ENCODE results near the gene CAMSAP1.

The CAMSAP1 gene

DNA sequence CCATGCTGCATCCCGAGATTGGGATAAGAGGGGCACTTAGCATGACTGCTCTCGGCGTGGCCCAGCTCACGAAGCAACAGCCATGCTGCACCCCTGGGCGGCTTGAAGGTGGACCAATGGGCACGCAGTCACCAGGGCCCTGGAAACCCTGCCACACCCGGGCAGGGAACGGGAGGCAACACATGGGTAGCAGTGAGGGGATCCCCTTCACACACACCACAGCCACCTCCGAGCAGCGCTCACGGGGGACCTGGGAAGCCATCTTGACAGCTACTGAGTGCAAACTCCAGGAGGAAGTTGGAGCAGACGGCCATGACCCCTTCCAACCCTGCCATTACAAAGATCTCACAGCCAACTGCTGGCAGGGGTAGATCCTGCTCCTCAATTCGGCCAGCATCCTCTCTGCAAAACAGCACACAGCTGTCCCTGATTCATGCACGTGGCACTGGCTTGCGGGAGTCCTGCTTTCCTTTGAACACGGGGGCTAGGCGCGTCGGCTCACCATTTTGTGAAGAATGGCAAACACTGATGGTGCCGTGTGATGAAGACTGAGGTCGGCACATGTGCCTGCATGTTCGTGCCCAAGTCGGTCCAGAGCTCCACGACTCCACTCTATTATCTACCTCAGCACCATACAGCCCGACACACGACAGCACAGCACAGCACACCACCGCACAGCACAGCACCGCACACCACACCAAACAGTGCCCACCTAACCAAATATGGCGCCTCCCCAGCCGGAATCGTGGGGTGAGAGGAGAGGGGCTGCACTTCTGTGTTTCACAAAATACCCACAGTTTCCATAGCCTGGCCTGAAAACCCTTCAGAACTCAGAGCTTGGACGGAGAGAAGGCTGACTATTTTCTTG is 48.8 kb upstream of the CAMSAP1 start:
- H3K4me3 ChIP-seq (ENCODE audit: low read depth, low read length), result no peak overlapping the region
- ChIA-PET CTCF (interaction anchor here (1.2 kb wide), 2 partner anchors 11 to 270 kb away, joined by 3 read pairs; no protein-coding TSS in a partner anchor), POLR2A (no interaction called here)
- no peak overlapping the region for H3K27ac ChIP-seq (ENCODE audit: extremely low read depth, low read depth, low read length)
- no peaks in the 10 kb centered on the region for H3K4me1 ChIP-seq (ENCODE audit: control insufficient read depth, insufficient read depth, low read length)
- no peaks in the 10 kb centered on the region for H3K9me3 ChIP-seq (ENCODE audit: control insufficient read depth, insufficient read depth, low read depth, low read length)
- peaks cover 0 to 31% of the 10 kb centered on the region in 2 experiments; a peak in 2 of 3 replicates for H3K36me3 ChIP-seq (ENCODE audit: control insufficient read depth in 2 of 2, insufficient read depth in 1 of 2, low read length in 2 of 2)
- TF ChIP-seq KLF1 (tag by site-specific recombination; IDR thresholded peaks at IDR 0.05), result peak; percentile 52; the same call in 1 of the 2 replicates
- TF ChIP-seq, protein P1, sequence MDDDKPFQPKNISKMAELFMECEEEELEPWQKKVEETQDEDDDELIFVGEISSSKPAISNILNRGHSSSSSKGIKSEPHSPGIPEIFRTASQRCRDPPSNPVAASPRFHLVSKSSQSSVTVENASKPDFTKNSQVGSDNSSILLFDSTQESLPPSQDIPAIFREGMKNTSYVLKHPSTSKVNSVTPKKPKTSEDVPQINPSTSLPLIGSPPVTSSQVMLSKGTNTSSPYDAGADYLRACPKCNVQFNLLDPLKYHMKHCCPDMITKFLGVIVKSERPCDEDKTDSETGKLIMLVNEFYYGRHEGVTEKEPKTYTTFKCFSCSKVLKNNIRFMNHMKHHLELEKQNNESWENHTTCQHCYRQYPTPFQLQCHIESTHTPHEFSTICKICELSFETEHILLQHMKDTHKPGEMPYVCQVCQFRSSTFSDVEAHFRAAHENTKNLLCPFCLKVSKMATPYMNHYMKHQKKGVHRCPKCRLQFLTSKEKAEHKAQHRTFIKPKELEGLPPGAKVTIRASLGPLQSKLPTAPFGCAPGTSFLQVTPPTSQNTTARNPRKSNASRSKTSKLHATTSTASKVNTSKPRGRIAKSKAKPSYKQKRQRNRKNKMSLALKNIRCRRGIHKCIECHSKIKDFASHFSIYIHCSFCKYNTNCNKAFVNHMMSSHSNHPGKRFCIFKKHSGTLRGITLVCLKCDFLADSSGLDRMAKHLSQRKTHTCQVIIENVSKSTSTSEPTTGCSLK (tag by site-specific recombination; IDR thresholded peaks at IDR 0.05), result no peak

DNA sequence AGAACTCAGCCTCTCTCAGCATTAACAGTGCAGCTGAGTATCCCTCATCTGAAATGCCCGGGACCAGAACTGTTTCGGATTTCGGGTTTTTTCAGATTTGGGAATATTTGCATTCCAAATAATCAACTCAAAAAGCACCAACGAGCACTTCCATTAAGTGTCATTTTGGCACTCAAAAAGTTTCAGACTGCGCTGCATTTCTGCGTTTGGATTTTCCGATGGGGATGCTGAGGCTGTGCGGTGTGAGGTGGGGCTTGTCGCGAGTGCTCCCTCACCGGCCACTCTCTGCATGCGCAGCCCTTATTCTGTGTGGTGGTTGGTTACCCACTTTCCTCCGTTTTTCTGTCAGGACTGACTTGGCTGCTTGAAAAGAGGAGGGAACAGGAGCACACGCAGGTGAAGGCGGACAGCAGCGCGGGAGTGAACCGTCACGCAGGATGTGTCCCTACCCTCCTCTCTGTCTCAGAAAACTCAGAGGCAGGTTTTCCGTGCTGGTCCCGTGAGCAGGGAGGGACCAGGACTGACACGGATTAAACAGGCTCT is 45.4 kb upstream of the CAMSAP1 start:
- CTCF ChIA-PET, result interaction anchor here (0.6 kb wide), 2 partner anchors 23 to 148 kb away, joined by 3 read pairs; no protein-coding TSS in a partner anchor
- POLR2A ChIA-PET, result interaction anchor here (0.6 to 0.9 kb wide), 2 partner anchors 8 to 45 kb away, joined by 5 to 6 read pairs; partner anchors contain the start of gene CAMSAP1

DNA sequence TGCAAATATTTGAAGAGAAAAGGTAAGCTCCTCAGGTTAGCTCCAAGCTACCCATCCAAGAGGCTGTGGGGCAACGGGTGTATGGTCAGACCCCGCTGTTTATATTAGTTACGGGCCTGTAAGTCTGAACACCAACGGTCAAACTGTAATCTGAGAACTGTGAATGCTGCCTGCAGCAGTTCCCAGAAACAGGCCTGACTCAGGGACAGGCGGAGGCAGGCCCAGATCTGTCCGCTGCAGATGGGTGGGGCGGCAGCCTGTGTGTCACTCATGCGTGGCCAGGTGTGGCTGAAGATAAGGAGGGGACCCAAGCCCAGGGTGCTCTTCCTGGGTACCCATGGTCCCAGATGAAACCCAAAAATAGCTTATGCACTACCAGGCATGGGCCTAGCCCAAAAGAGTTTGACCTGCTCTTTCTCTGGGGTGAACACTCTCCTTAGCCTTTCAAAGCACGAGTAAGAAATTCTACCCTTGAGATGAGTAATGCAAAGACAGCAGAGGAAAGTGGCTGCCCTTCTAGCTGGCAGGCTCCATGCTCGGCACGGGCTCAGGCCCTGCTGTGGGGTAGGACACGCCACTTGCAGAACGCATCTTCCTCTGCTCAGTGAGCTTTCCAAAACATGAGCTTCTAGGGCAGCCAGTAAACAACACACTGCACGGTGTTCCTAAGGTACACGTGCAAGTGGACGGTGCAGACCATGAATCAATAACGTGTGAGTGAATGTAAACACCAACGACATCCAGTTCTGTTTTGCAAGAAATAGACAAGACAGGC is 44.7 kb upstream of the CAMSAP1 start:
- Histone ChIP-seq H3K27ac (ENCODE audit: extremely low read depth, low read depth, low read length) (peak overlapping the region; percentile 8; the same call in 1 of the 2 replicates), H3K9me3 (ENCODE audit: control insufficient read depth, insufficient read depth, low read depth, low read length) (no peaks in the 10 kb centered on the region), H3K4me1 (ENCODE audit: control insufficient read depth, insufficient read depth, low read length) (no peaks in the 10 kb centered on the region), H3K36me3 (ENCODE audit: control insufficient read depth in 2 of 2, insufficient read depth in 1 of 2, low read length in 2 of 2) (peaks cover 0 to 48% of the 10 kb centered on the region in 2 experiments; a peak in 2 of 3 replicates), H3K4me3 (ENCODE audit: low read depth, low read length) (no peak overlapping the region)
- POLR2A ChIA-PET, result interaction anchor here (0.6 to 0.9 kb wide), 2 partner anchors 8 to 45 kb away, joined by 5 to 6 read pairs; partner anchors contain the start of gene CAMSAP1
- CTCF ChIA-PET, result interaction anchor here (0.6 kb wide), 3 partner anchors 24 to 147 kb away, joined by 3 read pairs; no protein-coding TSS in a partner anchor
- TF ChIP-seq ZSCAN23 (tag by site-specific recombination; IDR thresholded peaks at IDR 0.05) (no peak), ZNF19 (tag by site-specific recombination; IDR thresholded peaks at IDR 0.05; ENCODE audit: low read depth) (no peak), KLF8 (tag by site-specific recombination; IDR thresholded peaks at IDR 0.05) (no peak), ZNF658 (tag by site-specific recombination; IDR thresholded peaks at IDR 0.05) (no peak), ZNF155 (tag by site-specific recombination; IDR thresholded peaks at IDR 0.05) (no peak), ZNF677 (tag by site-specific recombination; IDR thresholded peaks at IDR 0.05) (no peak), ZNF555 (tag by site-specific recombination; conservative IDR thresholded peaks at IDR 0.05) (no peak), ZNF202 (tag by site-specific recombination; IDR thresholded peaks at IDR 0.05; ENCODE audit: borderline replicate concordance) (no peak), ZNF24 (tag by site-specific recombination; IDR thresholded peaks at IDR 0.05) (no peak)
- TF ChIP-seq, protein P2, sequence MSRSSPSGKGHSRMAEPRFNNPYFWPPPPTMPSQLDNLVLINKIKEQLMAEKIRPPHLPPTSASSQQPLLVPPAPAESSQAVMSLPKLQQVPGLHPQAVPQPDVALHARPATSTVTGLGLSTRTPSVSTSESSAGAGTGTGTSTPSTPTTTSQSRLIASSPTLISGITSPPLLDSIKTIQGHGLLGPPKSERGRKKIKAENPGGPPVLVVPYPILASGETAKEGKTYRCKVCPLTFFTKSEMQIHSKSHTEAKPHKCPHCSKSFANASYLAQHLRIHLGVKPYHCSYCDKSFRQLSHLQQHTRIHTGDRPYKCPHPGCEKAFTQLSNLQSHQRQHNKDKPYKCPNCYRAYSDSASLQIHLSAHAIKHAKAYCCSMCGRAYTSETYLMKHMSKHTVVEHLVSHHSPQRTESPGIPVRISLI (tag by site-specific recombination; IDR thresholded peaks at IDR 0.05), result no peak
- TF ChIP-seq, protein P3, sequence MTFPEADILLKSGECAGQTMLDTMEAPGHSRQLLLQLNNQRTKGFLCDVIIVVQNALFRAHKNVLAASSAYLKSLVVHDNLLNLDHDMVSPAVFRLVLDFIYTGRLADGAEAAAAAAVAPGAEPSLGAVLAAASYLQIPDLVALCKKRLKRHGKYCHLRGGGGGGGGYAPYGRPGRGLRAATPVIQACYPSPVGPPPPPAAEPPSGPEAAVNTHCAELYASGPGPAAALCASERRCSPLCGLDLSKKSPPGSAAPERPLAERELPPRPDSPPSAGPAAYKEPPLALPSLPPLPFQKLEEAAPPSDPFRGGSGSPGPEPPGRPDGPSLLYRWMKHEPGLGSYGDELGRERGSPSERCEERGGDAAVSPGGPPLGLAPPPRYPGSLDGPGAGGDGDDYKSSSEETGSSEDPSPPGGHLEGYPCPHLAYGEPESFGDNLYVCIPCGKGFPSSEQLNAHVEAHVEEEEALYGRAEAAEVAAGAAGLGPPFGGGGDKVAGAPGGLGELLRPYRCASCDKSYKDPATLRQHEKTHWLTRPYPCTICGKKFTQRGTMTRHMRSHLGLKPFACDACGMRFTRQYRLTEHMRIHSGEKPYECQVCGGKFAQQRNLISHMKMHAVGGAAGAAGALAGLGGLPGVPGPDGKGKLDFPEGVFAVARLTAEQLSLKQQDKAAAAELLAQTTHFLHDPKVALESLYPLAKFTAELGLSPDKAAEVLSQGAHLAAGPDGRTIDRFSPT (tag by site-specific recombination; IDR thresholded peaks at IDR 0.05), result no peak

More for the DNA sequence above, 45.4 kb upstream of the CAMSAP1 start:
- Histone ChIP-seq H3K4me3 (ENCODE audit: low read depth, low read length) (no peak overlapping the region), H3K27ac (ENCODE audit: extremely low read depth, low read depth, low read length) (no peak overlapping the region), H3K4me1 (ENCODE audit: control insufficient read depth, insufficient read depth, low read length) (no peaks in the 10 kb centered on the region), H3K9me3 (ENCODE audit: control insufficient read depth, insufficient read depth, low read depth, low read length) (no peaks in the 10 kb centered on the region), H3K36me3 (ENCODE audit: control insufficient read depth in 2 of 2, insufficient read depth in 1 of 2, low read length in 2 of 2) (peaks cover 0 to 43% of the 10 kb centered on the region in 2 experiments; a peak in 2 of 3 replicates)
- TF ChIP-seq ZNF777 (tag by site-specific recombination; IDR thresholded peaks at IDR 0.05; ENCODE audit: borderline replicate concordance) (no peak), ZSCAN23 (tag by site-specific recombination; IDR thresholded peaks at IDR 0.05) (no peak), TCF7L2 (IDR thresholded peaks at IDR 0.05; ENCODE audit: borderline replicate concordance, low read depth, low read length) (no peak), ZNF114 (tag by site-specific recombination; IDR thresholded peaks at IDR 0.05) (no peak), ZNF169 (tag by site-specific recombination; IDR thresholded peaks at IDR 0.05) (no peak), ZNF37A (tag by site-specific recombination; IDR thresholded peaks at IDR 0.05) (no peak), TRIM28 (IDR thresholded peaks at IDR 0.05; ENCODE audit: borderline replicate concordance, low read length) (no peak)
- TF ChIP-seq, protein P1 (tag by site-specific recombination; IDR thresholded peaks at IDR 0.05), result no peak
